MM.1S (cell line): ENCODE results near the gene JPH4.

Experiments
- CTCF ChIP-seq: fragments of 300-600 bp; sonication (generic); IDR thresholded peaks from 2 replicates; pipeline ENCODE4 v1.5.1; 2016; ENCODE audit warnings: antibody characterized with exemption, low read length, mixed read lengths
- EZH2 ChIP-seq: fragments of 300-600 bp; sonication (generic); optimal IDR thresholded peaks from 2 replicates; pipeline ENCODE3; 2017; ENCODE audit warnings: low read depth, mild to moderate bottlenecking, antibody characterized with exemption, low read length, mixed read lengths
- EZH2phosphoT487 ChIP-seq: fragments of 300-600 bp; sonication (generic); IDR thresholded peaks from 2 replicates; pipeline ENCODE4 v1.6.1; 2018; ENCODE audit warnings: antibody characterized with exemption, low read length

- TF ChIP-seq CTCF (no peak), EZH2 (no peak), EZH2phosphoT487 (no peak)
Measured at GRCh38 chr14:23601424-23601823, 22.8 kb upstream of the JPH4 start.
